GM23338 (cell line): ENCODE measurements around the gene NRXN2. TPM values are rescaled to one million over a fixed set of nuclear protein-coding genes. Genes with fewer than 3 reads are reported as not detected.

Source experiments
- ATAC-seq: fragments of 200-7000 bp; cut with Tn5 transposase; 3 replicates; pipeline ENCODE4 v1.9.1; 2020
- DNase-seq: peaks from one replicate; pipeline ENCODE4 v3.0.0-alpha.2; 2015; ENCODE audit warnings: low spot score
- H2AFZ ChIP-seq: fragments of 200-600 bp; sonication (generic); 2 replicates; pipeline ENCODE4 v1.8.0; 2016; ENCODE audit warnings: antibody characterized with exemption, mild to moderate bottlenecking, moderate library complexity
- H3F3A ChIP-seq: fragments of 200-600 bp; sonication (generic); replicated peaks from 2 replicates; pipeline ENCODE4 v1.8.0; 2017; ENCODE audit warnings: antibody characterized with exemption, mixed run types, low read depth
- H3K27ac ChIP-seq: fragments of 200-600 bp; sonication (generic); 2 replicates; pipeline ENCODE4 v1.6.1; 2016; ENCODE audit warnings: low read depth
- H3K27me3 ChIP-seq: fragments of 200-600 bp; sonication (generic); 2 replicates; pipeline ENCODE4 v1.8.0; 2016; ENCODE audit warnings: mild to moderate bottlenecking, mixed run types, moderate library complexity; ENCODE audit not compliant: insufficient read depth
- H3K36me3 ChIP-seq: fragments of 200-600 bp; sonication (generic); 2 replicates; pipeline ENCODE4 v1.8.0; 2016; ENCODE audit warnings: mild to moderate bottlenecking; ENCODE audit not compliant: insufficient read depth
- H3K4me1 ChIP-seq: fragments of 200-600 bp; sonication (generic); 2 replicates; pipeline ENCODE4 v1.8.0; 2016; ENCODE audit warnings: mild to moderate bottlenecking, moderate library complexity; ENCODE audit not compliant: insufficient read depth
- H3K4me2 ChIP-seq: fragments of 200-600 bp; sonication (generic); 2 replicates; pipeline ENCODE4 v1.7.1; 2017; ENCODE audit warnings: mixed run types
- H3K4me3 ChIP-seq: fragments of 200-600 bp; sonication (generic); 2 replicates; pipeline ENCODE4 v1.6.1; 2016; ENCODE audit warnings: mixed run types
- H3K79me2 ChIP-seq: fragments of 200-600 bp; sonication (generic); replicated peaks from 2 replicates; pipeline ENCODE4 v1.8.0; 2017; ENCODE audit warnings: mild to moderate bottlenecking; ENCODE audit not compliant: insufficient read depth
- H3K9me2 ChIP-seq: fragments of 200-600 bp; sonication (generic); 2 replicates; pipeline ENCODE4 v1.8.0; 2017; ENCODE audit not compliant: insufficient read depth
- H4K20me1 ChIP-seq: fragments of 200-600 bp; sonication (generic); replicated peaks from 2 replicates; pipeline ENCODE4 v1.8.0; 2017; ENCODE audit warnings: mild to moderate bottlenecking; ENCODE audit not compliant: insufficient read depth
- H3K27ac Mint-ChIP-seq: 2 replicates; pipeline ENCODE4 v1.8.0; 2020; ENCODE audit warnings: inconsistent platforms, mild to moderate bottlenecking, moderate library complexity, mixed read lengths
- H3K27me3 Mint-ChIP-seq: 3 replicates; pipeline ENCODE4 v1.8.0; 2022; ENCODE audit warnings: low read depth, mild to moderate bottlenecking, moderate library complexity, mixed read lengths, inconsistent platforms; ENCODE audit not compliant: insufficient read depth, poor library complexity
- H3K36me3 Mint-ChIP-seq: 3 replicates; pipeline ENCODE4 v1.8.0; 2021; ENCODE audit warnings: low read depth, mild to moderate bottlenecking, inconsistent platforms, moderate library complexity, mixed read lengths
- H3K4me1 Mint-ChIP-seq: 3 replicates; pipeline ENCODE4 v1.8.0; 2020; ENCODE audit warnings: mild to moderate bottlenecking, inconsistent platforms, mixed read lengths
- H3K4me3 Mint-ChIP-seq: 3 replicates; pipeline ENCODE4 v1.8.0; 2021; ENCODE audit warnings: moderate library complexity, mild to moderate bottlenecking, inconsistent platforms, mixed read lengths
- H3K9me3 Mint-ChIP-seq: 3 replicates; pipeline ENCODE4 v1.8.0; 2020; ENCODE audit warnings: moderate library complexity, mild to moderate bottlenecking, inconsistent platforms, mixed read lengths
- JUNB ChIP-seq: IDR thresholded peaks from one replicate; pipeline ENCODE4 v1.6.1; 2016; ENCODE audit warnings: antibody characterized with exemption; ENCODE audit not compliant: unreplicated experiment
- POLR2AphosphoS5 ChIP-seq: IDR thresholded peaks from 2 replicates; pipeline ENCODE4 v1.6.1; 2016; ENCODE audit warnings: antibody characterized with exemption, low read depth
- STAT1 ChIP-seq: IDR thresholded peaks from one replicate; pipeline ENCODE4 v1.6.1; 2016; ENCODE audit warnings: antibody characterized with exemption; ENCODE audit not compliant: unreplicated experiment
- polyA plus RNA-seq: library from polyadenylated mRNA; unstranded; fragments of >200 nt; fragmentation: Nextera tagmentation; extraction: Ambion mirVana; gene quantifications from 2 replicates; pipeline ENCODE4 v1.2.1, GENCODE V29; 2016
- total RNA-seq: library from RNA; depleted of rRNA; stranded (reverse); fragments of >200 nt; shearing (Covaris generic); gene quantifications from 2 replicates; pipeline ENCODE4 v1.2.3, GENCODE V29; 2014
- TF ChIP-seq, protein P1 (sequence below): fragments of 250-450 bp; sonication (Bioruptor Pico); IDR thresholded peaks from 2 replicates; pipeline ENCODE4 v1.5.0; 2020; ENCODE audit warnings: mild to moderate bottlenecking, moderate library complexity
- TF ChIP-seq, protein P2 (sequence below), 2 experiments: fragments of 200-600 bp in 1 of 2; sonication (generic) in 1 of 2; conservative IDR thresholded peaks; 2 replicates each; pipeline versions ENCODE4 v1.5.1 to v1.6.1; 2016 to 2017; ENCODE audit warnings: antibody characterized with exemption in 2 of 2, low read depth in 2 of 2, mild to moderate bottlenecking in 2 of 2, moderate library complexity in 1 of 2
- TF ChIP-seq, protein P3 (sequence below): IDR thresholded peaks from one replicate; pipeline ENCODE4 v1.6.1; 2018; ENCODE audit warnings: antibody characterized with exemption; ENCODE audit not compliant: unreplicated experiment

Gene NRXN2
- total and polyA plus RNA-seq, 2 experiments from 2014 or later = 3.4 to 17.0 TPM

DNA sequence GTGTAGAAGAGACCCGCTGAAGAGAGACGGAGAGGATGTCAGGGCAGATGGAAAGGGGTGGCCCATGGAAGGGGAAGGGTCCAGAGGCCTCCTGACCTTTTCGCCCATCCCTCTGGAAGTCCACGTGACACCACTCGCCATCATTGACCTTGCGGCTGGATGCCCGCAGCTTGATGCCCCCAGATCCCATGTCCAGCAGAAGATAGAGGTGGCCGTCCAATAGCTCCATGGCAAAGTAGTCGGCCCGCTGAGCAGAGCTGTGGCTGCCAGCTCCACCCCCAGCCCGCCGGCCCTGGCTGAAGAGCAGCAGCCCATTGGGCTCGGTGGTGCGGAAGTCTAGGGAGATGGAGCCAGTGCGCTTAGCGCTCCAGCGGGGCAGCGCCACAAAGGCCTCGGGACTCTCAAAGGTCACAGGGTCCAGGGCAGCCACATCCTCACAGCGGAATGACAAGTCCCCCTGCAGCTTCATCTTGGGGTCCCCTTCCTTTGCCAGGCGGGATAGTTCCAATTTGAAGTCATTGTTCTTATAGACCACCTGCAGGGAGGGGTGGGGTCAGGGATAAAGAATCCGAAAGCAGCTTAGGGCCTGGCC is 55.7 kb downstream of the NRXN2 start:
- H3K36me3 Mint-ChIP-seq = peaks cover 4% of the 10 kb centered on the region; the same call in 1 of the 3 replicates
- TF ChIP-seq POLR2AphosphoS5 (no peak), JUNB (no peak), STAT1 (no peak)
- TF ChIP-seq, protein P1, sequence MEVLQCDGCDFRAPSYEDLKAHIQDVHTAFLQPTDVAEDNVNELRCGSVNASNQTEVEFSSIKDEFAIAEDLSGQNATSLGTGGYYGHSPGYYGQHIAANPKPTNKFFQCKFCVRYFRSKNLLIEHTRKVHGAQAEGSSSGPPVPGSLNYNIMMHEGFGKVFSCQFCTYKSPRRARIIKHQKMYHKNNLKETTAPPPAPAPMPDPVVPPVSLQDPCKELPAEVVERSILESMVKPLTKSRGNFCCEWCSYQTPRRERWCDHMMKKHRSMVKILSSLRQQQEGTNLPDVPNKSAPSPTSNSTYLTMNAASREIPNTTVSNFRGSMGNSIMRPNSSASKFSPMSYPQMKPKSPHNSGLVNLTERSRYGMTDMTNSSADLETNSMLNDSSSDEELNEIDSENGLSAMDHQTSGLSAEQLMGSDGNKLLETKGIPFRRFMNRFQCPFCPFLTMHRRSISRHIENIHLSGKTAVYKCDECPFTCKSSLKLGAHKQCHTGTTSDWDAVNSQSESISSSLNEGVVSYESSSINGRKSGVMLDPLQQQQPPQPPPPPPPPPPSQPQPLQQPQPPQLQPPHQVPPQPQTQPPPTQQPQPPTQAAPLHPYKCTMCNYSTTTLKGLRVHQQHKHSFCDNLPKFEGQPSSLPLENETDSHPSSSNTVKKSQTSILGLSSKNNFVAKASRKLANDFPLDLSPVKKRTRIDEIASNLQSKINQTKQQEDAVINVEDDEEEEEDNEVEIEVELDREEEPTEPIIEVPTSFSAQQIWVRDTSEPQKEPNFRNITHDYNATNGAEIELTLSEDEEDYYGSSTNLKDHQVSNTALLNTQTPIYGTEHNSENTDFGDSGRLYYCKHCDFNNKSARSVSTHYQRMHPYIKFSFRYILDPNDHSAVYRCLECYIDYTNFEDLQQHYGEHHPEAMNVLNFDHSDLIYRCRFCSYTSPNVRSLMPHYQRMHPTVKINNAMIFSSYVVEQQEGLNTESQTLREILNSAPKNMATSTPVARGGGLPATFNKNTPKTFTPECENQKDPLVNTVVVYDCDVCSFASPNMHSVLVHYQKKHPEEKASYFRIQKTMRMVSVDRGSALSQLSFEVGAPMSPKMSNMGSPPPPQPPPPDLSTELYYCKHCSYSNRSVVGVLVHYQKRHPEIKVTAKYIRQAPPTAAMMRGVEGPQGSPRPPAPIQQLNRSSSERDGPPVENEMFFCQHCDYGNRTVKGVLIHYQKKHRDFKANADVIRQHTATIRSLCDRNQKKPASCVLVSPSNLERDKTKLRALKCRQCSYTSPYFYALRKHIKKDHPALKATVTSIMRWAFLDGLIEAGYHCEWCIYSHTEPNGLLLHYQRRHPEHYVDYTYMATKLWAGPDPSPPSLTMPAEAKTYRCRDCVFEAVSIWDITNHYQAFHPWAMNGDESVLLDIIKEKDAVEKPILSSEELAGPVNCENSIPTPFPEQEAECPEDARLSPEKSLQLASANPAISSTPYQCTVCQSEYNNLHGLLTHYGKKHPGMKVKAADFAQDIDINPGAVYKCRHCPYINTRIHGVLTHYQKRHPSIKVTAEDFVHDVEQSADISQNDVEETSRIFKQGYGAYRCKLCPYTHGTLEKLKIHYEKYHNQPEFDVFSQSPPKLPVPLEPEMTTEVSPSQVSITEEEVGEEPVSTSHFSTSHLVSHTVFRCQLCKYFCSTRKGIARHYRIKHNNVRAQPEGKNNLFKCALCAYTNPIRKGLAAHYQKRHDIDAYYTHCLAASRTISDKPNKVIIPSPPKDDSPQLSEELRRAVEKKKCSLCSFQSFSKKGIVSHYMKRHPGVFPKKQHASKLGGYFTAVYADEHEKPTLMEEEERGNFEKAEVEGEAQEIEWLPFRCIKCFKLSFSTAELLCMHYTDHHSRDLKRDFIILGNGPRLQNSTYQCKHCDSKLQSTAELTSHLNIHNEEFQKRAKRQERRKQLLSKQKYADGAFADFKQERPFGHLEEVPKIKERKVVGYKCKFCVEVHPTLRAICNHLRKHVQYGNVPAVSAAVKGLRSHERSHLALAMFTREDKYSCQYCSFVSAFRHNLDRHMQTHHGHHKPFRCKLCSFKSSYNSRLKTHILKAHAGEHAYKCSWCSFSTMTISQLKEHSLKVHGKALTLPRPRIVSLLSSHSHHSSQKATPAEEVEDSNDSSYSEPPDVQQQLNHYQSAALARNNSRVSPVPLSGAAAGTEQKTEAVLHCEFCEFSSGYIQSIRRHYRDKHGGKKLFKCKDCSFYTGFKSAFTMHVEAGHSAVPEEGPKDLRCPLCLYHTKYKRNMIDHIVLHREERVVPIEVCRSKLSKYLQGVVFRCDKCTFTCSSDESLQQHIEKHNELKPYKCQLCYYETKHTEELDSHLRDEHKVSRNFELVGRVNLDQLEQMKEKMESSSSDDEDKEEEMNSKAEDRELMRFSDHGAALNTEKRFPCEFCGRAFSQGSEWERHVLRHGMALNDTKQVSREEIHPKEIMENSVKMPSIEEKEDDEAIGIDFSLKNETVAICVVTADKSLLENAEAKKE (CRISPR knock-in tag) = no peak
- TF ChIP-seq, protein P2, sequence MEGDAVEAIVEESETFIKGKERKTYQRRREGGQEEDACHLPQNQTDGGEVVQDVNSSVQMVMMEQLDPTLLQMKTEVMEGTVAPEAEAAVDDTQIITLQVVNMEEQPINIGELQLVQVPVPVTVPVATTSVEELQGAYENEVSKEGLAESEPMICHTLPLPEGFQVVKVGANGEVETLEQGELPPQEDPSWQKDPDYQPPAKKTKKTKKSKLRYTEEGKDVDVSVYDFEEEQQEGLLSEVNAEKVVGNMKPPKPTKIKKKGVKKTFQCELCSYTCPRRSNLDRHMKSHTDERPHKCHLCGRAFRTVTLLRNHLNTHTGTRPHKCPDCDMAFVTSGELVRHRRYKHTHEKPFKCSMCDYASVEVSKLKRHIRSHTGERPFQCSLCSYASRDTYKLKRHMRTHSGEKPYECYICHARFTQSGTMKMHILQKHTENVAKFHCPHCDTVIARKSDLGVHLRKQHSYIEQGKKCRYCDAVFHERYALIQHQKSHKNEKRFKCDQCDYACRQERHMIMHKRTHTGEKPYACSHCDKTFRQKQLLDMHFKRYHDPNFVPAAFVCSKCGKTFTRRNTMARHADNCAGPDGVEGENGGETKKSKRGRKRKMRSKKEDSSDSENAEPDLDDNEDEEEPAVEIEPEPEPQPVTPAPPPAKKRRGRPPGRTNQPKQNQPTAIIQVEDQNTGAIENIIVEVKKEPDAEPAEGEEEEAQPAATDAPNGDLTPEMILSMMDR (conservative IDR thresholded peaks at IDR 0.05; ENCODE audit: low read depth in 2 of 2) = no peak
- TF ChIP-seq, protein P3, sequence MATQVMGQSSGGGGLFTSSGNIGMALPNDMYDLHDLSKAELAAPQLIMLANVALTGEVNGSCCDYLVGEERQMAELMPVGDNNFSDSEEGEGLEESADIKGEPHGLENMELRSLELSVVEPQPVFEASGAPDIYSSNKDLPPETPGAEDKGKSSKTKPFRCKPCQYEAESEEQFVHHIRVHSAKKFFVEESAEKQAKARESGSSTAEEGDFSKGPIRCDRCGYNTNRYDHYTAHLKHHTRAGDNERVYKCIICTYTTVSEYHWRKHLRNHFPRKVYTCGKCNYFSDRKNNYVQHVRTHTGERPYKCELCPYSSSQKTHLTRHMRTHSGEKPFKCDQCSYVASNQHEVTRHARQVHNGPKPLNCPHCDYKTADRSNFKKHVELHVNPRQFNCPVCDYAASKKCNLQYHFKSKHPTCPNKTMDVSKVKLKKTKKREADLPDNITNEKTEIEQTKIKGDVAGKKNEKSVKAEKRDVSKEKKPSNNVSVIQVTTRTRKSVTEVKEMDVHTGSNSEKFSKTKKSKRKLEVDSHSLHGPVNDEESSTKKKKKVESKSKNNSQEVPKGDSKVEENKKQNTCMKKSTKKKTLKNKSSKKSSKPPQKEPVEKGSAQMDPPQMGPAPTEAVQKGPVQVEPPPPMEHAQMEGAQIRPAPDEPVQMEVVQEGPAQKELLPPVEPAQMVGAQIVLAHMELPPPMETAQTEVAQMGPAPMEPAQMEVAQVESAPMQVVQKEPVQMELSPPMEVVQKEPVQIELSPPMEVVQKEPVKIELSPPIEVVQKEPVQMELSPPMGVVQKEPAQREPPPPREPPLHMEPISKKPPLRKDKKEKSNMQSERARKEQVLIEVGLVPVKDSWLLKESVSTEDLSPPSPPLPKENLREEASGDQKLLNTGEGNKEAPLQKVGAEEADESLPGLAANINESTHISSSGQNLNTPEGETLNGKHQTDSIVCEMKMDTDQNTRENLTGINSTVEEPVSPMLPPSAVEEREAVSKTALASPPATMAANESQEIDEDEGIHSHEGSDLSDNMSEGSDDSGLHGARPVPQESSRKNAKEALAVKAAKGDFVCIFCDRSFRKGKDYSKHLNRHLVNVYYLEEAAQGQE = no peak
- no peaks in the 10 kb centered on the region for H4K20me1 ChIP-seq
- H3K4me3 ChIP-seq = no peak overlapping the region
- DNase-seq (peak; percentile 28), ATAC-seq (peak; percentile 44)
- H3K9me2 ChIP-seq = peaks cover 4% of the 10 kb centered on the region; the same call in 1 of the 2 replicates
- H2AFZ ChIP-seq = no peak overlapping the region
- H3K4me1 Mint-ChIP-seq = peaks cover 5% of the 10 kb centered on the region; the same call in 2 of the 3 replicates
- no peaks in the 10 kb centered on the region for H3K4me1 ChIP-seq
- H3K4me2 ChIP-seq = no peak overlapping the region
- H3F3A ChIP-seq = no peaks in the 10 kb centered on the region
- H3K27ac Mint-ChIP-seq = no peak overlapping the region
- H3K36me3 ChIP-seq = no peaks in the 10 kb centered on the region
- no peaks in the 10 kb centered on the region for H3K27me3 ChIP-seq
- peaks cover 7% of the 10 kb centered on the region for H3K27me3 Mint-ChIP-seq
- no peaks in the 10 kb centered on the region for H3K9me3 Mint-ChIP-seq
- no peak overlapping the region for H3K27ac ChIP-seq
- H3K4me3 Mint-ChIP-seq = no peak overlapping the region
- H3K79me2 ChIP-seq = no peaks in the 10 kb centered on the region
